HepG2 (cell line): ENCODE measurements around the gene TEAD4. TPM values are rescaled to one million over a fixed set of nuclear protein-coding genes. Genes with fewer than 3 reads are reported as not detected.

Experiments used
- ATF4 ChIP-seq, 2 experiments: fragments of 450-650 bp in 1 of 2; sonication (generic) in 1 of 2; formaldehyde crosslinking; IDR thresholded peaks; 2 replicates each; pipeline versions ENCODE4 v1.5.0 to v1.8.0; 2020 to 2022; ENCODE audit warnings: mild to moderate bottlenecking in 1 of 2, missing genetic modification reagents in 1 of 2
- ATRX ChIP-seq: sonication (generic); formaldehyde crosslinking; IDR thresholded peaks from 2 replicates; pipeline ENCODE4 v1.4.0; 2020; ENCODE audit warnings: missing genetic modification reagents, borderline replicate concordance
- CC2D1A ChIP-seq: sonication (generic); formaldehyde crosslinking; IDR thresholded peaks from 2 replicates; pipeline ENCODE4 v1.8.1; 2023; ENCODE audit warnings: mild to moderate bottlenecking, missing genetic modification reagents
- CCAR2 ChIP-seq: fragments of 200-400 bp; formaldehyde crosslinking; optimal IDR thresholded peaks from 2 replicates; pipeline ENCODE3; 2018; ENCODE audit warnings: low read depth, mild to moderate bottlenecking, low read length, moderate library complexity
- DZIP1 ChIP-seq: sonication (generic); formaldehyde crosslinking; IDR thresholded peaks from 2 replicates; pipeline ENCODE4 v1.5.0; 2020; ENCODE audit warnings: mild to moderate bottlenecking, missing genetic modification reagents
- MAZ ChIP-seq, 2 experiments: sonication (generic) in 1 of 2; formaldehyde crosslinking in 1 of 2; IDR thresholded peaks; 2 replicates each; pipeline versions ENCODE4 v1.5.0 to v1.6.1; 2012 to 2020; ENCODE audit warnings: low read depth in 2 of 2, mild to moderate bottlenecking in 2 of 2, borderline replicate concordance in 1 of 2, improper control_type of control experiment in 1 of 2, low read length in 1 of 2, missing genetic modification reagents in 1 of 2, moderate library complexity in 1 of 2
- MED8 ChIP-seq: sonication (generic); formaldehyde crosslinking; IDR thresholded peaks from 2 replicates; pipeline ENCODE4 v1.8.1; 2023; ENCODE audit warnings: mild to moderate bottlenecking, missing genetic modification reagents; ENCODE audit not compliant: insufficient replicate concordance
- POLR2AphosphoS5 ChIP-seq: IDR thresholded peaks from 2 replicates; pipeline ENCODE4 v1.6.1; 2012; ENCODE audit warnings: low read depth, low read length
- RFXAP ChIP-seq: sonication (generic); formaldehyde crosslinking; IDR thresholded peaks from 2 replicates; pipeline ENCODE4 v1.4.0; 2020; ENCODE audit warnings: missing genetic modification reagents, borderline replicate concordance
- USF2 ChIP-seq, 2 experiments: sonication (generic) in 1 of 2; formaldehyde crosslinking in 1 of 2; IDR thresholded peaks; 2 replicates each; pipeline versions ENCODE4 v1.5.1 to v1.6.1; 2011 to 2020; ENCODE audit warnings: borderline replicate concordance in 1 of 2, low read depth in 1 of 2, low read length in 1 of 2, mild to moderate bottlenecking in 1 of 2, missing genetic modification reagents in 1 of 2, moderate library complexity in 1 of 2
- WIZ ChIP-seq: sonication (generic); formaldehyde crosslinking; IDR thresholded peaks from 2 replicates; pipeline ENCODE4 v1.5.1; 2020; ENCODE audit warnings: mild to moderate bottlenecking, missing genetic modification reagents
- ZNF205 ChIP-seq: IDR thresholded peaks from 2 replicates; pipeline ENCODE4 v1.6.1; 2018; ENCODE audit warnings: missing biosample characterization, missing genetic modification reagents
- ZNF260 ChIP-seq: sonication (generic); formaldehyde crosslinking; IDR thresholded peaks from 2 replicates; pipeline ENCODE4 v1.4.0; 2020; ENCODE audit warnings: missing genetic modification reagents, low read depth, mild to moderate bottlenecking, borderline replicate concordance
- ZNF276 ChIP-seq: sonication (generic); formaldehyde crosslinking; IDR thresholded peaks from 2 replicates; pipeline ENCODE4 v1.4.0; 2020; ENCODE audit warnings: mild to moderate bottlenecking, low read depth, missing genetic modification reagents
- ZNF496 ChIP-seq: sonication (generic); formaldehyde crosslinking; IDR thresholded peaks from 2 replicates; pipeline ENCODE4 v1.8.1; 2023; ENCODE audit warnings: mild to moderate bottlenecking, moderate library complexity, missing genetic modification reagents; ENCODE audit not compliant: insufficient replicate concordance
- ZNF577 ChIP-seq: sonication (generic); formaldehyde crosslinking; IDR thresholded peaks from 2 replicates; pipeline ENCODE4 v1.4.0; 2020; ENCODE audit warnings: mild to moderate bottlenecking, low read depth, missing genetic modification reagents, borderline replicate concordance
- ZNF724P ChIP-seq: sonication (generic); formaldehyde crosslinking; IDR thresholded peaks from 2 replicates; pipeline ENCODE4 v1.8.0; 2022; ENCODE audit warnings: missing genetic modification reagents, borderline replicate concordance
- ZNF780A ChIP-seq: sonication (generic); formaldehyde crosslinking; IDR thresholded peaks from 2 replicates; pipeline ENCODE4 v1.8.0; 2022; ENCODE audit warnings: mild to moderate bottlenecking, missing genetic modification reagents, moderate library complexity
- polyA plus RNA-seq, 8 experiments: library from polyadenylated mRNA; depleted of rRNA in 3 of 8; stranded (reverse) in 7 of 8; unstranded in 1 of 8; fragments of >200 nt; fragmentation: Illumina TruSeq in 4 of 8; extraction: Trizol in 4 of 8; gene quantifications; 2 replicates each; pipeline versions ENCODE4 v1.2.1 to v1.2.3, GENCODE V29; 2011 to 2016; ENCODE audit warnings: low read depth in 4 of 8, missing spikeins in 1 of 8, mixed read lengths in 1 of 8; ENCODE audit not compliant: insufficient read depth in 1 of 8
- total RNA-seq, 5 experiments: library from RNA; depleted of rRNA; stranded (reverse); fragments of >200 nt; fragmentation: Illumina TruSeq; extraction: Trizol; gene quantifications; 2 replicates each; pipeline ENCODE4 v1.2.3, GENCODE V29; 2016; ENCODE audit warnings: low read depth in 1 of 5
- TF ChIP-seq, protein P1 (sequence below): fragments of 450-650 bp; IDR thresholded peaks from 2 replicates; pipeline ENCODE4 v1.6.1; 2016

Gene TEAD4
- total and polyA plus RNA-seq, 2 of the 13 experiments (the other 11 are each of a cell fraction or from before 2014, with no cell fraction given): 45.0 to 69.4 TPM

GRCh38 chr12:2963154-2963759, 4.1 kb downstream of the TEAD4 start (continued):
- TF ChIP-seq ZNF724P (CRISPR knock-in tag) (no peak), ZNF780A (CRISPR knock-in tag) (no peak), ZNF276 (CRISPR knock-in tag) (no peak), ZNF496 (no peak), USF2 (IDR thresholded peaks at IDR 0.05; ENCODE audit: low read depth, low read length) (no peak), USF2 (CRISPR knock-in tag; IDR thresholded peaks at IDR 0.05; ENCODE audit: borderline replicate concordance) (no peak), ZNF260 (CRISPR knock-in tag) (no peak), DZIP1 (no peak), CC2D1A (no peak), ATF4 (CRISPR knock-in tag; IDR thresholded peaks at IDR 0.05) (no peak), WIZ (CRISPR knock-in tag) (no peak), ATRX (CRISPR knock-in tag) (no peak), ZNF577 (no peak), MED8 (peak; percentile 86), MAZ (IDR thresholded peaks at IDR 0.05; ENCODE audit: borderline replicate concordance, low read depth, low read length) (no peak), MAZ (CRISPR knock-in tag; IDR thresholded peaks at IDR 0.05; ENCODE audit: low read depth) (no peak; the same call in 1 of the 2 replicates), CCAR2 (no peak), ZNF205 (CRISPR knock-in tag) (no peak), RFXAP (0 out of 2 replicates have a peak, but pooled peaks have one; percentile 26), POLR2AphosphoS5 (peak; percentile 61)
- TF ChIP-seq, protein P1, sequence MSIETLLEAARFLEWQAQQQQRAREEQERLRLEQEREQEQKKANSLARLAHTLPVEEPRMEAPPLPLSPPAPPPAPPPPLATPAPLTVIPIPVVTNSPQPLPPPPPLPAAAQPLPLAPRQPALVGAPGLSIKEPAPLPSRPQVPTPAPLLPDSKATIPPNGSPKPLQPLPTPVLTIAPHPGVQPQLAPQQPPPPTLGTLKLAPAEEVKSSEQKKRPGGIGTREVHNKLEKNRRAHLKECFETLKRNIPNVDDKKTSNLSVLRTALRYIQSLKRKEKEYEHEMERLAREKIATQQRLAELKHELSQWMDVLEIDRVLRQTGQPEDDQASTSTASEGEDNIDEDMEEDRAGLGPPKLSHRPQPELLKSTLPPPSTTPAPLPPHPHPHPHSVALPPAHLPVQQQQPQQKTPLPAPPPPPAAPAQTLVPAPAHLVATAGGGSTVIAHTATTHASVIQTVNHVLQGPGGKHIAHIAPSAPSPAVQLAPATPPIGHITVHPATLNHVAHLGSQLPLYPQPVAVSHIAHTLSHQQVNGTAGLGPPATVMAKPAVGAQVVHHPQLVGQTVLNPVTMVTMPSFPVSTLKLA: no peak
